Muscle layer of duodenum (tissue), 2 donors: ENCODE measurements around the gene DHRS4L2.
"Not testable (repeated sequence)": the region's sequence is repeated elsewhere in the genome, so short reads cannot be mapped to it uniquely, and the experiment has no call there.

Source experiments
- H3K27ac ChIP-seq: one replicate; pipeline ENCODE4 v1.7.0; 2013; ENCODE audit warnings: mild to moderate bottlenecking, low read length
- H3K27me3 ChIP-seq: one replicate; pipeline ENCODE4 v1.7.0; 2013; ENCODE audit warnings: low read depth, mild to moderate bottlenecking, control low read depth, low read length
- H3K36me3 ChIP-seq, 2 donors: one replicate each; pipeline ENCODE4 v1.7.0; 2013; ENCODE audit warnings: low read length in 2 of 2, control low read depth in 1 of 2, mild to moderate bottlenecking in 1 of 2; ENCODE audit not compliant: insufficient read depth in 2 of 2, control insufficient read depth in 1 of 2
- H3K4me1 ChIP-seq, 2 donors: one replicate each; pipeline ENCODE4 v1.7.0; 2013; ENCODE audit warnings: low read length in 2 of 2, mild to moderate bottlenecking in 2 of 2, control low read depth in 1 of 2, moderate library complexity in 1 of 2; ENCODE audit not compliant: insufficient read depth in 2 of 2, control insufficient read depth in 1 of 2
- H3K4me3 ChIP-seq, 2 donors: one replicate each; pipeline ENCODE4 v1.7.0; 2013; ENCODE audit warnings: low read length in 2 of 2, low read depth in 1 of 2, mild to moderate bottlenecking in 1 of 2
- H3K9me3 ChIP-seq, 2 donors: one replicate each; pipeline ENCODE4 v1.7.0; 2013; ENCODE audit warnings: low read length in 2 of 2, control low read depth in 1 of 2, mild to moderate bottlenecking in 1 of 2; ENCODE audit not compliant: control insufficient read depth in 1 of 2
- donor health status: healthy.

The DHRS4L2 gene

GRCh38 chr14:24001078-24001477 lies 12.3 kb downstream of the DHRS4L2 start:
- H3K27ac ChIP-seq, H3K4me3 ChIP-seq, H3K4me1 ChIP-seq, H3K9me3 ChIP-seq, H3K27me3 ChIP-seq, H3K36me3 ChIP-seq: not testable (repeated sequence)

GRCh38 chr14:24001679-24002078 lies 12.9 kb downstream of the DHRS4L2 start:
- H3K27ac ChIP-seq, H3K4me1 ChIP-seq: not testable (repeated sequence)

GRCh38 chr14:24006471-24006816 lies 17.7 kb downstream of the DHRS4L2 start:
- H3K27me3 ChIP-seq, H3K4me1 ChIP-seq, H3K27ac ChIP-seq, H3K9me3 ChIP-seq, H3K36me3 ChIP-seq: not testable (repeated sequence)
- H3K4me3 ChIP-seq: peak overlapping the region in 1 of 2 donors; percentile 45

More at GRCh38 chr14:24001679-24002078, 12.9 kb downstream of the DHRS4L2 start:
- not testable (repeated sequence) for H3K9me3 ChIP-seq, H3K27me3 ChIP-seq, H3K4me3 ChIP-seq, H3K36me3 ChIP-seq

- not testable (repeated sequence) for H3K27me3 ChIP-seq, H3K9me3 ChIP-seq, H3K27ac ChIP-seq, H3K36me3 ChIP-seq, H3K4me1 ChIP-seq
- H3K4me3 ChIP-seq: peak overlapping the region in 1 of 2 donors; percentile 45
Observed at GRCh38 chr14:24006817-24007652, 18.3 kb downstream of the DHRS4L2 start.

- Histone ChIP-seq H3K27me3 (no peaks in the 10 kb centered on the region), H3K36me3 (no peaks in the 10 kb centered on the region), H3K4me3 (no peak overlapping the region), H3K27ac (no peak overlapping the region), H3K4me1 (peaks cover 0 to 4% of the 10 kb centered on the region in 2 donors), H3K9me3 (no peaks in the 10 kb centered on the region)
Observed at GRCh38 chr14:24011051-24011450, 22.3 kb downstream of the DHRS4L2 start.

- H3K4me1 ChIP-seq, H3K27me3 ChIP-seq, H3K9me3 ChIP-seq, H3K4me3 ChIP-seq, H3K27ac ChIP-seq, H3K36me3 ChIP-seq: not testable (repeated sequence)
Observed at GRCh38 chr14:24012726-24013273, 24.1 kb downstream of the DHRS4L2 start.

- Histone ChIP-seq H3K36me3 (no peaks in the 10 kb centered on the region), H3K27ac (no peak overlapping the region), H3K9me3 (no peaks in the 10 kb centered on the region), H3K4me1 (peaks cover 0 to 4% of the 10 kb centered on the region in 2 donors), H3K27me3 (no peaks in the 10 kb centered on the region), H3K4me3 (no peak overlapping the region)
Observed at GRCh38 chr14:24013654-24014514, 25.2 kb downstream of the DHRS4L2 start.

- H3K27me3 ChIP-seq, H3K9me3 ChIP-seq, H3K27ac ChIP-seq, H3K4me1 ChIP-seq, H3K36me3 ChIP-seq, H3K4me3 ChIP-seq: not testable (repeated sequence)
Observed at GRCh38 chr14:24015745-24016144, 27.0 kb downstream of the DHRS4L2 start.

- not testable (repeated sequence) for H3K27me3 ChIP-seq, H3K4me1 ChIP-seq, H3K36me3 ChIP-seq, H3K27ac ChIP-seq, H3K4me3 ChIP-seq, H3K9me3 ChIP-seq
Observed at GRCh38 chr14:24018978-24019377, 30.2 kb downstream of the DHRS4L2 start.

- not testable (repeated sequence) for H3K27me3 ChIP-seq, H3K4me3 ChIP-seq, H3K4me1 ChIP-seq, H3K9me3 ChIP-seq, H3K36me3 ChIP-seq, H3K27ac ChIP-seq
Observed at GRCh38 chr14:24019944-24020343, 31.2 kb downstream of the DHRS4L2 start.

- H3K27me3 ChIP-seq, H3K27ac ChIP-seq, H3K36me3 ChIP-seq, H3K4me1 ChIP-seq, H3K9me3 ChIP-seq, H3K4me3 ChIP-seq: not testable (repeated sequence)
Observed at GRCh38 chr14:24020520-24020919, 31.8 kb downstream of the DHRS4L2 start.
